Activated CD8-positive, alpha-beta T cell treated with anti-CD3 and anti-CD28 coated beads for 36 hours (primary cell): Measurements from ENCODE around the gene NFKBIZ. TPM values are rescaled to one million over a fixed set of nuclear protein-coding genes. Genes with fewer than 3 reads are reported as not detected.

Experiments
- ATAC-seq: fragments of 200-7000 bp; cut with Tn5 transposase; one replicate; pipeline ENCODE4 v1.10.0; 2021; ENCODE audit warnings: mild to moderate bottlenecking, moderate library complexity
- CTCF ChIA-PET: fragments of 350-600 bp; sonication (Branson Sonifier 250); formaldehyde crosslinking; loops from one replicate; lab custom pipeline; 2021; ENCODE audit warnings: antibody characterized with exemption; lab: Charles Lee
- POLR2A ChIA-PET: fragments of 350-600 bp; sonication (Branson Sonifier 250); formaldehyde crosslinking; loops from one replicate; lab custom pipeline; 2021; ENCODE audit warnings: antibody characterized with exemption; lab: Charles Lee
- DNase-seq: peaks from one replicate; pipeline ENCODE4 v3.0.0-alpha.2; 2020
- H3K27ac Mint-ChIP-seq: one replicate; pipeline ENCODE4 v1.8.0; 2021; ENCODE audit warnings: mild to moderate bottlenecking, mixed read lengths
- H3K27me3 Mint-ChIP-seq: one replicate; pipeline ENCODE4 v1.8.0; 2021; ENCODE audit warnings: mixed read lengths
- H3K36me3 Mint-ChIP-seq: one replicate; pipeline ENCODE4 v1.8.0; 2021; ENCODE audit warnings: low read depth, mixed read lengths
- H3K4me1 Mint-ChIP-seq: one replicate; pipeline ENCODE4 v1.8.0; 2021; ENCODE audit warnings: low read depth, mixed read lengths
- H3K4me3 Mint-ChIP-seq: one replicate; pipeline ENCODE4 v1.8.0; 2021; ENCODE audit warnings: mild to moderate bottlenecking, moderate library complexity, mixed read lengths
- H3K9me3 Mint-ChIP-seq: one replicate; pipeline ENCODE4 v1.8.0; 2021; ENCODE audit warnings: mixed read lengths
- CTCF ChIP-seq: fragments of 200-600 bp; IDR thresholded peaks from one replicate; pipeline ENCODE4 v1.8.0; 2022; ENCODE audit warnings: antibody characterized with exemption, mild to moderate bottlenecking
- intact Hi-C: fragments of 100-400 bp; cut with micrococcal nuclease; formaldehyde crosslinking; loops from one replicate; pipeline ENCODE4 v1.10.0; 2022
- total RNA-seq, 2 experiments: library from RNA; stranded (reverse); gene quantifications; one replicate each; pipeline ENCODE4 v1.2.3, GENCODE V29; 2021

Gene NFKBIZ
- total RNA-seq, 2 experiments from 2014 or later = 62.1 to 70.6 TPM

- DNase-seq (no peak), ATAC-seq (no peak)
- Mint-ChIP-seq H3K27me3 (no peaks in the 10 kb centered on the region), H3K27ac (no peak overlapping the region), H3K4me1 (peaks cover 16% of the 10 kb centered on the region), H3K36me3 (peaks cover 16% of the 10 kb centered on the region), H3K9me3 (peaks cover 3% of the 10 kb centered on the region), H3K4me3 (no peak overlapping the region)
- POLR2A ChIA-PET = interaction anchor here (1.9 kb wide), 1 partner anchor 11 kb away, joined by 4 read pairs; no protein-coding TSS in a partner anchor
- intact Hi-C loops = no loop called here
- no peak for TF ChIP-seq CTCF
- CTCF ChIA-PET = interaction anchor here (1.9 kb wide), 1 partner anchor 40 kb away, joined by 6 read pairs; no protein-coding TSS in a partner anchor
These were observed 6.4 kb upstream of the NFKBIZ start for GRCh38 chr3:101842935-101843330.

DNA sequence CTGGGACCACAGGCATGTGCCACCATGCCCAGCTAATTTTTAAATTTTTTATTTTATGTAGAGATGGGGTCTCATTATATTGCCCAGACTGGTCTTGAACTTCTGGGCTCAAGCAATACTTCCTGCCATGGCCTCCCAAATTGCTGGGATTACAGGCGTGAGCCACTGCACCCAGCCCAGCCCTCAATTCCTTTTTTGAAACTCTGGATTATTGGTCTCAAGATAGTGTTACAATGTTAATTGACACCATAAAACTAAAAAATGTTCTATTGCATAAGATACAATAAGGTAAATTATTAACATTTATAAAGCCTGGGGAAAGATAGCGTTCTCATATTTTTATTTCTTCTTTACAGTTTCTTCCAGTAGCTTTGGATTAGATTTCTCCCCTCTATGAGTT lies 3.9 kb upstream of the NFKBIZ start:
- intact Hi-C loops = no loop called here
- Mint-ChIP-seq H3K4me3 (no peak overlapping the region), H3K27ac (no peak overlapping the region), H3K36me3 (peaks cover 20% of the 10 kb centered on the region), H3K9me3 (peaks cover 3% of the 10 kb centered on the region), H3K27me3 (no peaks in the 10 kb centered on the region), H3K4me1 (peaks cover 17% of the 10 kb centered on the region)
- DNase-seq = no peak
- no peak for ATAC-seq
- CTCF ChIA-PET = no interaction called here
- TF ChIP-seq CTCF = no peak
- POLR2A ChIA-PET = interaction anchor here (0.7 kb wide), 1 partner anchor 21 kb away, joined by 3 read pairs; no protein-coding TSS in a partner anchor

DNA sequence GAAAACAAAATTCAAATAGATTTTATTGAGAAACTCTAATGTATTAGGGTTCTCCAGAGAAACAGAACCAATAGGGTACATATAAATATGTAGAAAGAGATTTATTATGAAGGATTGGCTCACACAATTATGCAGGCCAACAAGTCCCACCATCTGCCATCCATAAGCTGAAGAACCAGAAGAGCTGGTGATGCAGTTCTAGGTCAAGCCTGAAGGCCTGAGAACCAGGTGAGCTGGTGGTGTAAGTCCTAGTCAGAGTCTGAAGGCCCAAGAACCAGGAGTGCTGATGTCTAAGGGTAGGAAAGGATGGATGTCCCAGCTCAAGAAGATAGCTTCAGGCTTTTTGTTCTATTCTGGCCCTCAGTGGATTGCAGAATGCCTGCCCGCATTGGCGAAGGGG lies 2.6 kb upstream of the NFKBIZ start:
- H3K4me3 Mint-ChIP-seq = no peak overlapping the region
- DNase-seq (no peak), ATAC-seq (no peak)
- H3K4me1 Mint-ChIP-seq = peaks cover 22% of the 10 kb centered on the region
- peaks cover 26% of the 10 kb centered on the region for H3K36me3 Mint-ChIP-seq
- H3K9me3 Mint-ChIP-seq = peaks cover 3% of the 10 kb centered on the region
- ChIA-PET CTCF (interaction anchor here (0.6 kb wide), 1 partner anchor 379 kb away, joined by 3 read pairs; no protein-coding TSS in a partner anchor), POLR2A (no interaction called here)
- no peak overlapping the region for H3K27ac Mint-ChIP-seq
- intact Hi-C loops = no loop called here
- TF ChIP-seq CTCF = no peak
- H3K27me3 Mint-ChIP-seq = no peaks in the 10 kb centered on the region

- TF ChIP-seq CTCF = no peak
- Mint-ChIP-seq H3K27ac (no peak overlapping the region), H3K36me3 (peaks cover 26% of the 10 kb centered on the region), H3K4me1 (peaks cover 26% of the 10 kb centered on the region), H3K4me3 (no peak overlapping the region), H3K9me3 (no peaks in the 10 kb centered on the region), H3K27me3 (no peaks in the 10 kb centered on the region)
- DNase-seq = no peak
- ChIA-PET POLR2A (interaction anchor here (1.6 to 10.2 kb wide), 3 partner anchors 8 to 19 kb away, joined by 3 to 151 read pairs (median 36); no protein-coding TSS in a partner anchor), CTCF (interaction anchor here (1.6 to 3.3 kb wide), 2 partner anchors 12 to 378 kb away, joined by 9 to 11 read pairs; no protein-coding TSS in a partner anchor)
- ATAC-seq = no peak
- intact Hi-C loops = no loop called here
These were observed 2.0 kb upstream of the NFKBIZ start for GRCh38 chr3:101847328-101847727.

DNA sequence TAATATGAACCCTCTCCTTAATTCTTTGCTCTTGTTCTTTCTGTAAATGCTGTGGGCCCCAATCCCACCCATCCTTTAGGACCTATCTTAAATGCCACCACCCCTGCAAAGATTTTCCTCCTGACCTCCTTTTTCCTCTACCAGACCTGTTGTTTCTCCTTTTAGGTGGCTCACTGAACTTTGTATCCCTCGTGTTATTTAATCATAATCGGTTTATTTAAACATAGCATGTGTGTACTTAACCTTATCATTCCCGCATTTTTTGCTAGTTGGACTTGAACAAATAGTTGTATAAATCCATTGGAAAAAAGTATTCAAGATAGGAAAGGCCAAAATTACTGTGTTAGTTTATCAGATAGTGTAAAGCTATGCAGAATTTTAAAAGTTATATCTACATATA lies 988 bp upstream of the NFKBIZ start:
- Mint-ChIP-seq H3K4me1 (peaks cover 36% of the 10 kb centered on the region), H3K27ac (peak overlapping the region; percentile 84), H3K27me3 (no peaks in the 10 kb centered on the region), H3K36me3 (peaks cover 33% of the 10 kb centered on the region), H3K4me3 (peak overlapping the region; percentile 87), H3K9me3 (no peaks in the 10 kb centered on the region)
- POLR2A ChIA-PET = interaction anchor here (0.5 to 10.2 kb wide), 8 partner anchors 9 to 309 kb away, joined by 3 to 151 read pairs (median 12); no protein-coding TSS in a partner anchor
- CTCF ChIA-PET = interaction anchor here (1.1 to 3.3 kb wide), 5 partner anchors 13 to 377 kb away, joined by 3 to 11 read pairs (median 9); no protein-coding TSS in a partner anchor
- no peak for DNase-seq
- no peak for ATAC-seq
- intact Hi-C loops = no loop called here
- no peak for TF ChIP-seq CTCF
